ENCODE data around the gene DDX39B. TPM values are rescaled to one million over a fixed set of nuclear protein-coding genes. Genes with fewer than 3 reads are reported as not detected.

DDX39B gene
- total and polyA plus RNA-seq, 10 donors = 291 to 768 (median 381) TPM

GRCh38 chr6:31580807-31581433 is 39.1 kb upstream of the DDX39B start:
- peak overlapping the region; percentile 66 to 98 (median 96) for H3K27ac ChIP-seq
- no peaks in the 10 kb centered on the region for H3K9me3 ChIP-seq
- H3K4me1 ChIP-seq = peaks cover 56 to 94% (median 91%) of the 10 kb centered on the region in 6 donors
- intact Hi-C loops (cut with DNase I; ENCODE audit: low total_unique reads) = no loop called here
- peak overlapping the region; percentile 61 to 97 (median 82) for H3K4me3 ChIP-seq
- peaks cover 0 to 22% (median 1%) of the 10 kb centered on the region in 6 donors for H3K36me3 ChIP-seq
- H3K27me3 ChIP-seq (replicated peaks in 1 of 7) = no peaks in the 10 kb centered on the region
- DNase-seq = peak; percentile 99
- 0 to 1% (median 0%) methylated on average over 30 to 62 of the region's 62 CpGs for WGBS, 5 donors
- TF ChIP-seq POLR2AphosphoS5 (IDR thresholded peaks at IDR 0.05) (peak; percentile 85 to 94 (median 93)), POLR2A (IDR thresholded peaks at IDR 0.05) (peak; percentile 29 to 43 (median 38)), CTCF (IDR thresholded peaks at IDR 0.05 in 8 of 11, conservative IDR thresholded peaks at IDR 0.05 in 3 of 11) (peak; percentile 92 to 100 (median 98))

GRCh38 chr6:31580438-31580740 is 38.6 kb upstream of the DDX39B start:
- H3K27ac ChIP-seq = peak overlapping the region; percentile 66 to 98 (median 96)
- H3K4me1 ChIP-seq = peaks cover 51 to 94% (median 87%) of the 10 kb centered on the region in 6 donors
- no peak for DNase-seq
- H3K36me3 ChIP-seq = peaks cover 0 to 22% (median 1%) of the 10 kb centered on the region in 6 donors
- TF ChIP-seq POLR2A (IDR thresholded peaks at IDR 0.05) = no peak
- no peak for TF ChIP-seq POLR2AphosphoS5 (IDR thresholded peaks at IDR 0.05)
- TF ChIP-seq CTCF (IDR thresholded peaks at IDR 0.05 in 8 of 11, conservative IDR thresholded peaks at IDR 0.05 in 3 of 11) = no peak
- 24 to 34% (median 25%) methylated on average over 11 of the region's 11 CpGs for WGBS, 5 donors
- H3K4me3 ChIP-seq = peak overlapping the region; percentile 61 to 97 (median 82)
- no peaks in the 10 kb centered on the region for H3K27me3 ChIP-seq (replicated peaks in 1 of 7)
- no peaks in the 10 kb centered on the region for H3K9me3 ChIP-seq
- intact Hi-C loops (cut with DNase I; ENCODE audit: low total_unique reads) = no loop called here

- Histone ChIP-seq H3K4me1 (peaks cover 49 to 94% (median 87%) of the 10 kb centered on the region in 6 donors), H3K27me3 (replicated peaks in 1 of 7) (no peaks in the 10 kb centered on the region), H3K4me3 (peak overlapping the region; percentile 61 to 97 (median 82)), H3K36me3 (peaks cover 0 to 22% (median 1%) of the 10 kb centered on the region in 6 donors), H3K9me3 (no peaks in the 10 kb centered on the region), H3K27ac (peak overlapping the region; percentile 27 to 98 (median 96))
- TF ChIP-seq CTCF (IDR thresholded peaks at IDR 0.05 in 8 of 11, conservative IDR thresholded peaks at IDR 0.05 in 3 of 11) (no peak), POLR2AphosphoS5 (IDR thresholded peaks at IDR 0.05) (no peak), POLR2A (IDR thresholded peaks at IDR 0.05) (no peak)
- no peak for DNase-seq
- intact Hi-C loops (cut with DNase I; ENCODE audit: low total_unique reads) = no loop called here
- 66 to 81% (median 73%) methylated on average over 8 of the region's 8 CpGs for WGBS, 5 donors
Observed at GRCh38 chr6:31579546-31580437, 38.0 kb upstream of the DDX39B start.

- Histone ChIP-seq H3K4me3 (peak overlapping the region in 1 of 8 donors; percentile 97), H3K4me1 (peaks cover 48 to 94% (median 87%) of the 10 kb centered on the region in 6 donors), H3K36me3 (peaks cover 0 to 22% (median 1%) of the 10 kb centered on the region in 6 donors), H3K9me3 (no peaks in the 10 kb centered on the region), H3K27me3 (replicated peaks in 1 of 7) (no peaks in the 10 kb centered on the region), H3K27ac (peak overlapping the region in 7 of 8 donors; percentile 91 to 98 (median 96))
- intact Hi-C loops (cut with DNase I; ENCODE audit: low total_unique reads) = no loop called here
- no peak for TF ChIP-seq POLR2A (IDR thresholded peaks at IDR 0.05)
- TF ChIP-seq POLR2AphosphoS5 (IDR thresholded peaks at IDR 0.05) = no peak
- TF ChIP-seq CTCF (IDR thresholded peaks at IDR 0.05 in 8 of 11, conservative IDR thresholded peaks at IDR 0.05 in 3 of 11) = no peak
- DNase-seq = no peak
- 74 to 97% (median 86%) methylated on average over 3 of the region's 3 CpGs for WGBS, 5 donors
Observed at GRCh38 chr6:31579119-31579505, 37.3 kb upstream of the DDX39B start.

Measured in spleen (tissue), 11 donors.